Activated CD8-positive, alpha-beta T cell treated with anti-CD3 and anti-CD28 coated beads for 36 hours (primary cell): ENCODE measurements around the gene THOC6. TPM values are rescaled to one million over a fixed set of nuclear protein-coding genes. Genes with fewer than 3 reads are reported as not detected.

ENCODE experiments used
- ATAC-seq: fragments of 200-7000 bp; cut with Tn5 transposase; one replicate; pipeline ENCODE4 v1.10.0; 2021; ENCODE audit warnings: mild to moderate bottlenecking, moderate library complexity
- CTCF ChIA-PET: fragments of 350-600 bp; sonication (Branson Sonifier 250); formaldehyde crosslinking; loops from one replicate; lab custom pipeline; 2021; ENCODE audit warnings: antibody characterized with exemption; lab: Charles Lee
- POLR2A ChIA-PET: fragments of 350-600 bp; sonication (Branson Sonifier 250); formaldehyde crosslinking; loops from one replicate; lab custom pipeline; 2021; ENCODE audit warnings: antibody characterized with exemption; lab: Charles Lee
- DNase-seq: peaks from one replicate; pipeline ENCODE4 v3.0.0-alpha.2; 2020
- H3K27ac Mint-ChIP-seq: one replicate; pipeline ENCODE4 v1.8.0; 2021; ENCODE audit warnings: mild to moderate bottlenecking, mixed read lengths
- H3K27me3 Mint-ChIP-seq: one replicate; pipeline ENCODE4 v1.8.0; 2021; ENCODE audit warnings: mixed read lengths
- H3K36me3 Mint-ChIP-seq: one replicate; pipeline ENCODE4 v1.8.0; 2021; ENCODE audit warnings: low read depth, mixed read lengths
- H3K4me1 Mint-ChIP-seq: one replicate; pipeline ENCODE4 v1.8.0; 2021; ENCODE audit warnings: low read depth, mixed read lengths
- H3K4me3 Mint-ChIP-seq: one replicate; pipeline ENCODE4 v1.8.0; 2021; ENCODE audit warnings: mild to moderate bottlenecking, moderate library complexity, mixed read lengths
- H3K9me3 Mint-ChIP-seq: one replicate; pipeline ENCODE4 v1.8.0; 2021; ENCODE audit warnings: mixed read lengths
- CTCF ChIP-seq: fragments of 200-600 bp; IDR thresholded peaks from one replicate; pipeline ENCODE4 v1.8.0; 2022; ENCODE audit warnings: antibody characterized with exemption, mild to moderate bottlenecking
- intact Hi-C: fragments of 100-400 bp; cut with micrococcal nuclease; formaldehyde crosslinking; loops from one replicate; pipeline ENCODE4 v1.10.0; 2022
- total RNA-seq, 2 experiments: library from RNA; stranded (reverse); gene quantifications; one replicate each; pipeline ENCODE4 v1.2.3, GENCODE V29; 2021

The THOC6 gene
- total RNA-seq, 2 experiments from 2014 or later, result 55.4 to 56.6 TPM

GRCh38 chr16:2985893-2986355, 37.9 kb upstream of the THOC6 start:
- ATAC-seq (no peak), DNase-seq (no peak)
- Mint-ChIP-seq H3K4me3 (no peak overlapping the region), H3K9me3 (no peaks in the 10 kb centered on the region), H3K27me3 (no peaks in the 10 kb centered on the region), H3K27ac (no peak overlapping the region), H3K4me1 (peaks cover 6% of the 10 kb centered on the region), H3K36me3 (no peaks in the 10 kb centered on the region)
- intact Hi-C loops, result no loop called here
- no peak for TF ChIP-seq CTCF
- POLR2A ChIA-PET, result no interaction called here
- CTCF ChIA-PET, result interaction anchor here (2.3 kb wide), 1 partner anchor 43 kb away, joined by 14 read pairs; no protein-coding TSS in a partner anchor

- no peaks in the 10 kb centered on the region for H3K36me3 Mint-ChIP-seq
- H3K27me3 Mint-ChIP-seq, result no peaks in the 10 kb centered on the region
- CTCF ChIA-PET, result interaction anchor here (1.5 kb wide), 1 partner anchor 45 kb away, joined by 4 read pairs; no protein-coding TSS in a partner anchor
- H3K4me3 Mint-ChIP-seq, result no peak overlapping the region
- peaks cover 5% of the 10 kb centered on the region for H3K4me1 Mint-ChIP-seq
- no peak for DNase-seq
- H3K9me3 Mint-ChIP-seq, result no peaks in the 10 kb centered on the region
- POLR2A ChIA-PET, result no interaction called here
- no peak overlapping the region for H3K27ac Mint-ChIP-seq
- no peak for TF ChIP-seq CTCF
- no peak for ATAC-seq
- intact Hi-C loops, result no loop called here
Observed at GRCh38 chr16:2986623-2987188, 37.1 kb upstream of the THOC6 start.

- ATAC-seq (no peak), DNase-seq (no peak)
- intact Hi-C loops, result no loop called here
- H3K4me3 Mint-ChIP-seq, result no peak overlapping the region
- ChIA-PET POLR2A (no interaction called here), CTCF (interaction anchor here (1.2 to 1.5 kb wide), 2 partner anchors 20 to 45 kb away, joined by 3 to 4 read pairs; no protein-coding TSS in a partner anchor)
- H3K27me3 Mint-ChIP-seq, result no peaks in the 10 kb centered on the region
- H3K9me3 Mint-ChIP-seq, result no peaks in the 10 kb centered on the region
- peaks cover 4% of the 10 kb centered on the region for H3K4me1 Mint-ChIP-seq
- TF ChIP-seq CTCF, result no peak
- H3K36me3 Mint-ChIP-seq, result no peaks in the 10 kb centered on the region
- H3K27ac Mint-ChIP-seq, result no peak overlapping the region
Observed at GRCh38 chr16:2987286-2987685, 36.5 kb upstream of the THOC6 start.

GRCh38 chr16:2987833-2988232, 36.0 kb upstream of the THOC6 start:
- Mint-ChIP-seq H3K27me3 (no peaks in the 10 kb centered on the region), H3K27ac (no peak overlapping the region), H3K36me3 (no peaks in the 10 kb centered on the region), H3K4me1 (peaks cover 4% of the 10 kb centered on the region), H3K9me3 (no peaks in the 10 kb centered on the region), H3K4me3 (no peak overlapping the region)
- ChIA-PET POLR2A (interaction anchor here (1.3 kb wide), 1 partner anchor 9 kb away, joined by 3 read pairs; no protein-coding TSS in a partner anchor), CTCF (interaction anchor here (1.0 to 1.5 kb wide), 3 partner anchors 20 to 71 kb away, joined by 3 to 4 read pairs (median 3); no protein-coding TSS in a partner anchor)
- no peak for TF ChIP-seq CTCF
- DNase-seq (no peak), ATAC-seq (no peak)
- intact Hi-C loops, result no loop called here

GRCh38 chr16:2988590-2989099, 35.2 kb upstream of the THOC6 start:
- DNase-seq (no peak), ATAC-seq (no peak)
- H3K4me1 Mint-ChIP-seq, result peaks cover 2% of the 10 kb centered on the region
- H3K36me3 Mint-ChIP-seq, result no peaks in the 10 kb centered on the region
- H3K27ac Mint-ChIP-seq, result no peak overlapping the region
- ChIA-PET POLR2A (interaction anchor here (1.3 kb wide), 1 partner anchor 10 kb away, joined by 3 read pairs; no protein-coding TSS in a partner anchor), CTCF (interaction anchor here (1.0 to 1.2 kb wide), 2 partner anchors 19 to 70 kb away, joined by 3 read pairs; no protein-coding TSS in a partner anchor)
- no peaks in the 10 kb centered on the region for H3K9me3 Mint-ChIP-seq
- H3K4me3 Mint-ChIP-seq, result no peak overlapping the region
- H3K27me3 Mint-ChIP-seq, result no peaks in the 10 kb centered on the region
- TF ChIP-seq CTCF, result no peak
- intact Hi-C loops, result no loop called here
